Fibroblast of lung (primary cell): ENCODE measurements around the gene GRID1.

Source experiments
- EZH2 ChIP-seq: IDR thresholded peaks from 2 replicates; pipeline ENCODE4 v1.5.1; 2012; ENCODE audit warnings: low read length, control low read depth, mild to moderate bottlenecking; ENCODE audit errors: missing control alignments
- TF ChIP-seq, protein P1 (sequence below), 2 donors: IDR thresholded peaks in 1 of 2; conservative IDR thresholded peaks in 1 of 2; 1 replicate in 1 of 2; 2 replicates in 1 of 2; pipeline ENCODE4 v1.5.1; 2011 to 2012; ENCODE audit warnings: low read length in 2 of 2, control low read depth in 1 of 2, inconsistent platforms in 1 of 2, low read depth in 1 of 2, mild to moderate bottlenecking in 1 of 2

- TF ChIP-seq, protein P1, sequence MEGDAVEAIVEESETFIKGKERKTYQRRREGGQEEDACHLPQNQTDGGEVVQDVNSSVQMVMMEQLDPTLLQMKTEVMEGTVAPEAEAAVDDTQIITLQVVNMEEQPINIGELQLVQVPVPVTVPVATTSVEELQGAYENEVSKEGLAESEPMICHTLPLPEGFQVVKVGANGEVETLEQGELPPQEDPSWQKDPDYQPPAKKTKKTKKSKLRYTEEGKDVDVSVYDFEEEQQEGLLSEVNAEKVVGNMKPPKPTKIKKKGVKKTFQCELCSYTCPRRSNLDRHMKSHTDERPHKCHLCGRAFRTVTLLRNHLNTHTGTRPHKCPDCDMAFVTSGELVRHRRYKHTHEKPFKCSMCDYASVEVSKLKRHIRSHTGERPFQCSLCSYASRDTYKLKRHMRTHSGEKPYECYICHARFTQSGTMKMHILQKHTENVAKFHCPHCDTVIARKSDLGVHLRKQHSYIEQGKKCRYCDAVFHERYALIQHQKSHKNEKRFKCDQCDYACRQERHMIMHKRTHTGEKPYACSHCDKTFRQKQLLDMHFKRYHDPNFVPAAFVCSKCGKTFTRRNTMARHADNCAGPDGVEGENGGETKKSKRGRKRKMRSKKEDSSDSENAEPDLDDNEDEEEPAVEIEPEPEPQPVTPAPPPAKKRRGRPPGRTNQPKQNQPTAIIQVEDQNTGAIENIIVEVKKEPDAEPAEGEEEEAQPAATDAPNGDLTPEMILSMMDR (conservative IDR thresholded peaks at IDR 0.05 in 1 of 2, IDR thresholded peaks at IDR 0.05 in 1 of 2; ENCODE audit: low read depth in 1 of 2, low read length in 2 of 2) = no peak
- no peak for TF ChIP-seq EZH2
Measured at GRCh38 chr10:85792533-85792858, 574.1 kb downstream of the GRID1 start.
